RWPE1 (cell line): Measurements from ENCODE around the gene ZNF597.
"Not testable (repeated sequence)": the region's sequence is repeated elsewhere in the genome, so short reads cannot be mapped to it uniquely, and the experiment has no call there.

Experiments
- CTCF ChIA-PET: fragments of 350-600 bp; sonication (Branson Sonifier 250); formaldehyde crosslinking; extraction: SDS; loops from one replicate; lab custom pipeline; 2021; lab: Yijun Ruan, JAX
- POLR2A ChIA-PET: fragments of 400-600 bp; formaldehyde crosslinking; extraction: SDS; loops from one replicate; lab custom pipeline; 2020; ENCODE audit warnings: antibody characterized with exemption; ENCODE audit not compliant: low non-redundant PET; lab: Yijun Ruan, JAX
- DNase-seq: peaks from one replicate; pipeline ENCODE4 v3.0.0; 2012; ENCODE audit warnings: low spot score
- H3K27ac ChIP-seq: fragments of 450-650 bp; 2 replicates; pipeline ENCODE4 v1.5.1; 2017
- TF ChIP-seq, protein P1 (sequence below): fragments of 450-650 bp; conservative IDR thresholded peaks from 2 replicates; pipeline ENCODE4 v1.5.1; 2017; ENCODE audit warnings: low read depth, mild to moderate bottlenecking

ZNF597 gene

DNA sequence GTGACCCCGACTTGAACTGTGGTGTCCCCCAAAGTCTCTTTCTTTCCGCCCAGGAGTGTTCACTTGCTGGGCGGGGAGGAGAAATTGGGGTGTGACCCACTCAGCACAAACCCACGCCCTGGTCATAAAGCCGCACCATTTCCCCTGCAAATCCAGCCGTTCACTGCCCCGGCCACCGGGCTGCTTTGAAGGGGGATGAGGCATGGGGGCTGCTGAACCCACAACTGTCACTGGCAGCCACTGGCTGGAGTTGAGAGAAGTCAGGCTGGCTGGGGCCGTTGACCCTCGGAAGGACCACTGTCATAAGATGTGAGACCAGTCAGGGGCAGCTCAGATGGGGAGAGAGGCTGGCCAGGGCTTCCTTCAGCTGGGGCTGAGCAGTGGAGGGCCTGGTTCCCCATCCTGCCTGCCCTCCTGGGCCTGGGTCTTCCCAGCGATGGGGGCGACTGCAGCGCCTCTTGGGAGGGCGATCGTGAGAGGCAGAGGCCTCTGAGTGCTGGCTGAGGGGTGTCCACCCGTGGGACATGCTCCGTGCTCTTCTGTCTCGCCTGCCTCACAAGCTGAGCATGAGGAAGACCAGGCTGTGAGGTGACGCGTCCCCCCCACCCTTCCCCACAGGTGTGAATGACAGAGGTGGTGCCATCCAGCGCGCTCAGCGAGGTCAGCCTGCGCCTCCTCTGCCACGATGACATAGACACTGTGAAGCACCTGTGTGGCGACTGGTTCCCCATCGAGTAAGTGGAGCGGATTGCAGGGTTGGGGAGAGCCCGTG lies 32.5 kb upstream of the ZNF597 start:
- CTCF ChIA-PET = no interaction called here
- DNase-seq = no peak
- H3K27ac ChIP-seq = 0 out of 2 replicates have a peak overlapping the region, but pooled peaks have one; percentile 10

DNA sequence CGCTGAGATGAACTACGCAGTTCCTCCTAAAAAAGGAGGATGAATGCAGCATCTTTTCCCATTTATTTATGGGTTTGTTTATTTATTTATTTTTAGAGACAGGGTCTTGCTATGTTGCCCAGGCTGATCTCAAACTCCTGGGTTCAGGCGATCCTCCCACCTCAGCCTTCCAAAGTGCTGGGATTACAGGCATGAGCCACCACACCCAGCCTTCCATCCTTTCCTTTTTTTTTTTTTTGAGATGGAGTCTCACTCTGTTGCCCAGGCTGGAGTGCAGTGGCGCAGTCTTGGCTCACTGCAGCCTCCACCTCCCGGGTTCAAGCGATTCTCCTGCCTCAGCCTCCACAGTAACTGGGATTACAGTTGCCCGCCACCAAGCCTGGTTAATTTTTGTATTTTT lies 31.6 kb upstream of the ZNF597 start:
- H3K27ac ChIP-seq, POLR2A ChIA-PET, DNase-seq, CTCF ChIA-PET: not testable (repeated sequence)

More for the DNA sequence above, 32.5 kb upstream of the ZNF597 start:
- TF ChIP-seq, protein P1, sequence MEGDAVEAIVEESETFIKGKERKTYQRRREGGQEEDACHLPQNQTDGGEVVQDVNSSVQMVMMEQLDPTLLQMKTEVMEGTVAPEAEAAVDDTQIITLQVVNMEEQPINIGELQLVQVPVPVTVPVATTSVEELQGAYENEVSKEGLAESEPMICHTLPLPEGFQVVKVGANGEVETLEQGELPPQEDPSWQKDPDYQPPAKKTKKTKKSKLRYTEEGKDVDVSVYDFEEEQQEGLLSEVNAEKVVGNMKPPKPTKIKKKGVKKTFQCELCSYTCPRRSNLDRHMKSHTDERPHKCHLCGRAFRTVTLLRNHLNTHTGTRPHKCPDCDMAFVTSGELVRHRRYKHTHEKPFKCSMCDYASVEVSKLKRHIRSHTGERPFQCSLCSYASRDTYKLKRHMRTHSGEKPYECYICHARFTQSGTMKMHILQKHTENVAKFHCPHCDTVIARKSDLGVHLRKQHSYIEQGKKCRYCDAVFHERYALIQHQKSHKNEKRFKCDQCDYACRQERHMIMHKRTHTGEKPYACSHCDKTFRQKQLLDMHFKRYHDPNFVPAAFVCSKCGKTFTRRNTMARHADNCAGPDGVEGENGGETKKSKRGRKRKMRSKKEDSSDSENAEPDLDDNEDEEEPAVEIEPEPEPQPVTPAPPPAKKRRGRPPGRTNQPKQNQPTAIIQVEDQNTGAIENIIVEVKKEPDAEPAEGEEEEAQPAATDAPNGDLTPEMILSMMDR = no peak
- POLR2A ChIA-PET = interaction anchor here (0.5 kb wide), 1 partner anchor 12 kb away, joined by 4 read pairs; no protein-coding TSS in a partner anchor

DNA sequence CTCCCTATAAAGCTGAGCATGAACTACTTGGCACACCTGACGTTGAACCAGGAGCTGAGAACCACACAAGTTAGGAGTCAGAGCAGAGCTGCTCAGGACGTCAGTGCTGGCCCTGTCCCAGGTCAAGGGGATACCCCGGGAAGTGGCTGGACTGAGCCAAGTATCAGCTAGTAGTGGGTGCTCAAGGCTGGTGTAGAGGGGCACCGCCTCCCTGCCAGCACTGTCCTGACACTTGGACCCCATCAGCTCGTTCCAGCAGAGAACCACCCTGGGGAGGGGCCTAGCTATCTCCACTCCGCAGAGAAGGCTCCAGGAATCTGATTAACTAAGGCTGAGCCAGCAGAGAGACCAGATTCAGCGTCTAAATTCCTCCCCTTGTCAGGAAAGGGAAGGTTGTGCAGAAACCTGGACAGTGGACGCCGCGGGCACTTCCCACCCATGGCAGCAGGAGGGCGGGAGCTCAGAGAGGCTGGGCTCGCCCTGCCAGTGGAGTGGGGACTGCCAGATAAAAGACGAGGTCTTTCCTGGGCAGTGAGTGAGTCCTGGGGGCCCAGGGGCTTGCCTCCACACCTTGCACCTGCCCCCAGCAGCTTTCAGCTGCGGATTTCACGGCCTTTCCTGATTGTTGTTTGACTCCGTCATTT lies 31.0 kb upstream of the ZNF597 start:
- TF ChIP-seq, protein P1 = no peak
- no peak overlapping the region for H3K27ac ChIP-seq
- DNase-seq = no peak
- ChIA-PET POLR2A (no interaction called here), CTCF (no interaction called here)

DNA sequence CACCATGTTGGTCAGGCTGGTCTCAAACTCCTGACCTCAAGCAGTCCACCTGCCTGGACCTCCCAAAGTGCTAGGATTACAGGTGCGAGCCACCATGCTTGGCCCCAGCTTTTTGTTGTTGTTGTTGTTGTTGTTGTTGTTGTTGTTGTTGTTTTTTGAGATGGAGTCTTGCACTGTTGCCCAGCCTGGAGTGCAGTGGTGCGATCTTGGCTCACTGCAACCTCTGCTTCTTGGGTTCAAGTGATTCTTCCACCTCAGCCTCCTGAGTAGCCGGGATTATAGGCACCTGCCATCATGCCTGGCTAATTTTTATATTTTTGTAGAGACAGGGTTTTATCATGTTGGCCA lies 30.3 kb upstream of the ZNF597 start:
- CTCF ChIA-PET, DNase-seq, POLR2A ChIA-PET: not testable (repeated sequence)

DNA sequence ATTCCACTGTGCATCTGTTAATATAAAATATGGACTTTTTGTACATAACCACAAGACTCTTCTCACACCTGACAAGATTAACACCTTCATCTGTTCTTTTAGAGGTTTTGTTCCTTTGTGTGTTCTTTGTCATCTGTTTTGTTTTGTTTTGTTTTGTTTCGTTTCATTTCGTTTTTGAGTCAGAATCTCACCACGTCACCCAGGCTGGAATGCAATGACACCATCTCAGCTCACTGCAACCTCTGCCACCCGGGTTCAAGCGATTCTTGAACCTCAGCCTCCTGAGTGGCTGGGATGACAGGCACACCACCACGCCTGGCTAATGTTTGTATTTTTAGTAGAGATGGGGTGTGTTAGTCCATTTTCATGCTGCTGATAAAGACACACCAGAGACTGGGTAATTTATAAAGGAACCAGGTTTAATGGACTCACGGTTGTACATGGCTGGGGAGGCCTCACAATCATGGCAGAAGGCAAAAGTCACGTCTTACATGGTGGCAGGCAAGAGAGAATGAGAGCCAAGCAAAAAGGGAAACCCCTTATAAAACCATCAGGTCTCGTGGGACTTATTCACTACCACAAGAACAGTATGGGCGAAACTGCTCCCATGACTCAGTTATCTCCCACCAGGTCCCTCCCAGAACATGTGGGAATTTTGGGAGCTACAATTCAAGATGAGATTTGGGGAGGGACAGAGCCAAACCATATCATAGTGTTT lies 29.7 kb upstream of the ZNF597 start:
- CTCF ChIA-PET = no interaction called here
- POLR2A ChIA-PET = no interaction called here
- no peak overlapping the region for H3K27ac ChIP-seq
- TF ChIP-seq, protein P1 = no peak
- DNase-seq = no peak

More for the DNA sequence above, 30.3 kb upstream of the ZNF597 start:
- not testable (repeated sequence) for H3K27ac ChIP-seq

DNA sequence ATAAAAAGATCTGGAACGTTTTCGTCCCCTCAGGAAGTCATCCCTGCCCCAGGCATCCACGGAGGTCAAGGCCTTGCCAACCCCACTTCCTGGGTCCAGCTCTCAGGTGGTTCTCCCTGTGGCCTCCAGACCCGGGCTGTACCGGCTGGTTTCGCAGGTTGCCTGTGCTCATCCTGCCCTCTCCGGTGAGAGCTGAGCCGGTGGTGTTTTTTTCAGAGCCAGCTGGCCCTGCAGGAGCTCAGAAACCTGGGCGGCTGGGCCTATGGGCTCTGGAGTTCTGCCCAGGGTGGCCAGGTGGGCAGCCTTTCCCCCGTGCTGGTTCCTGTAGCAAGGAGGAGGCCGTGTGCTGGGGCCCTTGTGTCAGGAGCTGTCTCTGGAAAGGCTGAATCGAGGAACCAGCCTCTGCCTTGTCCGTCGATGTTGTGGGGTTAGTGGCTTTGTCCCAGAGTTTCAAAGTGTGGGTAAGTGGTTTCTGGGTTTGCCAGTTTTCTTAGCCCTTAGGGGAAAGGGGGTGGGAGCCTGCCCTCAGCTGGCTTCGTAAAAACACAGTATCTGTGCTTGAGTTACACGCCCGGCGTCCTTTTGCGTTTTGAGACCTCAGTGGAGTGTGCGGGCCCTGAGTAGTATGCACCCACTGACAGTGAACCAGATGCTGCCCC lies 28.3 kb upstream of the ZNF597 start:
- POLR2A ChIA-PET = no interaction called here

More for the DNA sequence above, 28.3 kb upstream of the ZNF597 start:
- H3K27ac ChIP-seq = no peak overlapping the region
- CTCF ChIA-PET = interaction anchor here (0.6 kb wide), 1 partner anchor 10 kb away, joined by 4 read pairs; no protein-coding TSS in a partner anchor
- no peak for DNase-seq
- TF ChIP-seq, protein P1 = no peak
